GM21723 (cell line): ENCODE results near the gene PMAIP1.
"Not testable (repeated sequence)": the region's sequence is repeated elsewhere in the genome, so short reads cannot be mapped to it uniquely, and the experiment has no call there.

ENCODE experiments used
- ATAC-seq: cut with Tn5 transposase; IDR thresholded peaks from one replicate; pipeline ENCODE4 v1.9.1; 2021; ENCODE audit warnings: mild to moderate bottlenecking, moderate library complexity; ENCODE audit not compliant: unreplicated experiment

PMAIP1 gene

GRCh38 chr18:59884351-59884750 is 15.4 kb upstream of the PMAIP1 start:
- no peak for ATAC-seq

GRCh38 chr18:59885579-59886163 is 14.1 kb upstream of the PMAIP1 start:
- ATAC-seq, result peak; percentile 86

- ATAC-seq, result not testable (repeated sequence)
These were observed 13.4 kb upstream of the PMAIP1 start for GRCh38 chr18:59886399-59886798.

GRCh38 chr18:59892123-59892522 is 7.7 kb upstream of the PMAIP1 start:
- ATAC-seq, result no peak

- no peak for ATAC-seq
These were observed 5.8 kb upstream of the PMAIP1 start for GRCh38 chr18:59893971-59894370.

- ATAC-seq, result no peak
These were observed 2.4 kb upstream of the PMAIP1 start for GRCh38 chr18:59897321-59897954.

- ATAC-seq, result no peak
These were observed 1.7 kb upstream of the PMAIP1 start for GRCh38 chr18:59898093-59898492.

- no peak for ATAC-seq
These were observed 1.0 kb upstream of the PMAIP1 start for GRCh38 chr18:59898609-59899297.

GRCh38 chr18:59900222-59901128 is 679 bp downstream of the PMAIP1 start:
- peak; percentile 35 for ATAC-seq

- ATAC-seq, result no peak
These were observed 2.6 kb downstream of the PMAIP1 start for GRCh38 chr18:59902131-59902992.

- ATAC-seq, result no peak
These were observed 3.3 kb downstream of the PMAIP1 start for GRCh38 chr18:59902993-59903610.

- no peak for ATAC-seq
These were observed 4.3 kb downstream of the PMAIP1 start for GRCh38 chr18:59904011-59904601.

- ATAC-seq, result no peak
These were observed 5.9 kb downstream of the PMAIP1 start for GRCh38 chr18:59905686-59906091.

GRCh38 chr18:59906203-59906602 is 6.4 kb downstream of the PMAIP1 start:
- no peak for ATAC-seq

- no peak for ATAC-seq
These were observed 7.4 kb downstream of the PMAIP1 start for GRCh38 chr18:59907172-59907571.

- ATAC-seq, result no peak
These were observed 7.9 kb downstream of the PMAIP1 start for GRCh38 chr18:59907660-59908059.

- no peak for ATAC-seq
These were observed 9.0 kb downstream of the PMAIP1 start for GRCh38 chr18:59908799-59909198.

GRCh38 chr18:59909289-59910036 is 9.7 kb downstream of the PMAIP1 start:
- no peak for ATAC-seq

- no peak for ATAC-seq
These were observed 11.2 kb downstream of the PMAIP1 start for GRCh38 chr18:59910967-59911366.
